ENCODE data around the gene GPRIN1.

GPRIN1 gene

GRCh38 chr5:176609724-176610434 is at the start of gene GPRIN1:
TSS of gene GPRIN1 (minus strand) at chr5:176610156. CDS start at chr5:176599834, 10,322 bp downstream.
- peak; percentile 31 for DNase-seq

DNA sequence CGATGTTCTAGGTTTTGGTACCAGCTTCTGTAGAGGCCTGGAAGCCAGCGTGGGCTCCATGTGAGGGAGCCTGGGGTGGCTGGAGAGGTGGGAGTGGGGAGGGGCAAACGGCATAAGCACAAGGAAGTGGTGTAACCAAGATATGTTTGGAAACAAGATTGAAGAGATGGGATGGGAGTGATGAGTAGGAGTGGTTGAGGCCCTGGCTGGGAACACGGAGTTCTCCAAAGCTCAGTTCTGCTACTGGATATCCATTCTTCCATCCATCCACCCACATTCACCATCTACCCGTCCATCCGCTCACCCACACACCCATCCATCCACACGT is 49.5 kb upstream of the GPRIN1 start:
- no peak for DNase-seq

GRCh38 chr5:176658817-176659511 is 49.0 kb upstream of the GPRIN1 start:
- no peak for DNase-seq

DNA sequence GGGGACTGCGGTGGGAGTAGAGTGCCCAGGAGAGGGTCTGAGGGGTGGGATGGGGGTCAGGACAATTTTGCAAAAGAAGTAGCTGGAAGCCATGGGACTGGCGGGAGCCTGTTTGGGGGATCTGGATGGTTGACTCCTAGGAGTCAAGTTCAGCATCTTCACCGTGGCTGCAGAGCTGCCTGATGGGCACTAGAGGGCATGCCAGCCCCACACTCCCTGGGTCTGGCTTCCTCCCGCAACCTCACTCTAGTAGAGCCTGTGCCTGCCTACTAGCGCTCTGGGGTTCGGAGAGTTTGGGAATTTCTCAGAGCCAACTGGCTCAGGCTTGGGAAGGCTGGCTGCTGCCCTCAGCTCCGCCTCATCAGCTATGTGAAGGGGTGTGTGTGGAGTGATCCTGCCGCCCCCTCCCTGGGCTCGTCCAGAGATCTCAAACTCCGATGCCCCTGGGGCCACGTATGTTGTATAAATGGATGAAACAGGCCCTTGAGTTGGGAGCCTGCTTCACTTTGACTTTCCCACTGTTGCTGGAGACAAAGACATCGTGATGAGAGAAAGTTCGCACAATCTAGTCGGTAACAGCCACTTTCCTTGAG is 48.1 kb upstream of the GPRIN1 start:
- peak; percentile 73 for DNase-seq

- DNase-seq, result no peak
Measured at GRCh38 chr5:176656467-176656990, 46.6 kb upstream of the GPRIN1 start.

DNA sequence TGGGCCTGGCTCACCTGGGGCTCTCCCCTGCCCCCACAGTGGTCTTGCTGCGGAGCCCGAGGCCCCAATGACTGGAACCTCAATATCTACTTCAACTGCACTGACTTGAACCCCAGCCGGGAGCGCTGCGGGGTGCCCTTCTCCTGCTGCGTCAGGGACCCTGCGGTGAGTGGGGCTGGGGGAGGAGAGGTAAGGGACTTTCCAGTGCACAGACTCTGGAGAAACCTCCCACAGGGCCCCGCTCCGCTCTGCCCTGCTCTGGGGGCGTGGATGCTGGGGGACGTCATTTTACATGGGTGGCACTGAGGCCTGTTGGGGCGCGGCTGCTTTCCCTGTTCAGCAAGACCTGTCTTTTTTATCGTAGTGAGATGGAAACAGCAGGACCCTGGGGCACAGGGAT is 44.9 kb upstream of the GPRIN1 start:
- no peak for DNase-seq

DNA sequence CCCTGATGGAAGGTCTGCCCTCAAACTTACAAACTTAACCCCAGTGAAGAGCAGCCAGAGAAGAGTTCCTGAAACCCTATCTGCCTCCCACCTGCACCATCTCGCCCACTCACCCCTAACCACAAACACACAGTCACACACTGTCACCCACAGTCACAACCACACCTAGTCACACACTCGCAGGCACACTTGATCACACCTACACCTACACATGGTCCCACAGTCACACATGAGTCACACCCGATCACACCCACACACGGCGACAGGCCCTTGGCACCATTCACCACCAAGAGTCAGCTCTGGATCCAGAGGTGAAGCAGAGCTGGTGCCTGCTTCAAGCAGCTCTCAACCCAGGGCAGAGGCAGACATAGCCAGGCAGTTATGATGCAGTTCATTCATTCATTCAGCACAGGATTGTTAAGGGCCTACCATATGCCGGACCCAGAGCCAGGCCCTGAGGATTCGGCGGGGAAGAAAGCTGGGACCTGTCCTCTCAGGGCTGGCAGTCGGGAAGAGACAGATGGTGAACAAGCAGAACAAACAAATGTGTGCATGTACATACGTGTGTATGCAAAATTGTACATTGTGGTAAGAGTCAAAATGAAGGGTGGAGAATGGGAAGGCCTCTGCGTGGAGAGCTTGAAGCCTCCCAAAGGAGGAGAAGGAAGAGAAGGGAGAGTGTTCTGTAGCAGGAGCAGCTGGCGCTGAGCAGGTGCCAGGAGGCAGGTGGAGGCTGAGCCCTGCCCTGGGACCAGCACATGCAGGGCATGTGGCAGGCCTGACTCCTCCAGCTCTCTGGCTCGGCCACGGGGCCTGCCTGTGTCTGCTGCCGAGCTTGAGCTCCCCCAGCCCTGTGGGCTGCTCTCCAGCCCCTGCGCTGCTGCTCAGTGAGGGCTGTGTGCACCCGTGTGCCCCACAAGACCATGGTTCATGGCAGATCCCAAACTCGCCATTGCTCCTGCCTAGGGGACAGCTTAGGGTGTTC is 43.7 kb upstream of the GPRIN1 start:
- DNase-seq, result no peak

GRCh38 chr5:176652136-176652535 is 42.2 kb upstream of the GPRIN1 start:
- DNase-seq, result no peak

- no peak for DNase-seq
Measured at GRCh38 chr5:176651472-176651980, 41.6 kb upstream of the GPRIN1 start.

DNA sequence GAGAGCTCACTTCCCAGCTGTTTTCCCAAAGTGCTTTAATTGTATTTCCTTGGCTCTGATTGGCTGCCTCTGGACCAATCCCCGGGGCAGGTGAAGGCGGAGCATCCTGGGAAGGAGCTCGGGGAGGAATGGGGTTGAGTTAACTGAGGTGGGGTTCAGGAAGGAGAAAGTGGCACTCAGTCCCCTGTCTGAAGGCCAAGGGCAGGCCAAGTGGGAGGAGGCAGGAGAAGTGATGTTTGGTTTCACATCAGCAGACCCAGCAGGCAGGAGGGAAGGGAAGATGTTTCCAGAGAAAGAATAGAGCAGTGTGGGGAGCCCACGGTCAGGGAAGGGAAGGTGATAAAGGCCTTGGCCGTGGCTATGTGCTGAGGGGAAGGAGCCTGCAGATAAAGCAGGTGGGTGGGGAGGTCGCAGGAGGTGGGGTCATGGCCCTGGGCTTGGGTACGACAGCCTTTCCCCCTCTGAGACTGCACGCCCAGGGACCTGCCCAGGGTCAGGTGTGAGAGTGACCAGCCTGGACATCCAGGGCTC is 40.5 kb upstream of the GPRIN1 start:
- DNase-seq, result no peak

- no peak for DNase-seq
Measured at GRCh38 chr5:176648474-176649194, 38.7 kb upstream of the GPRIN1 start.

DNA sequence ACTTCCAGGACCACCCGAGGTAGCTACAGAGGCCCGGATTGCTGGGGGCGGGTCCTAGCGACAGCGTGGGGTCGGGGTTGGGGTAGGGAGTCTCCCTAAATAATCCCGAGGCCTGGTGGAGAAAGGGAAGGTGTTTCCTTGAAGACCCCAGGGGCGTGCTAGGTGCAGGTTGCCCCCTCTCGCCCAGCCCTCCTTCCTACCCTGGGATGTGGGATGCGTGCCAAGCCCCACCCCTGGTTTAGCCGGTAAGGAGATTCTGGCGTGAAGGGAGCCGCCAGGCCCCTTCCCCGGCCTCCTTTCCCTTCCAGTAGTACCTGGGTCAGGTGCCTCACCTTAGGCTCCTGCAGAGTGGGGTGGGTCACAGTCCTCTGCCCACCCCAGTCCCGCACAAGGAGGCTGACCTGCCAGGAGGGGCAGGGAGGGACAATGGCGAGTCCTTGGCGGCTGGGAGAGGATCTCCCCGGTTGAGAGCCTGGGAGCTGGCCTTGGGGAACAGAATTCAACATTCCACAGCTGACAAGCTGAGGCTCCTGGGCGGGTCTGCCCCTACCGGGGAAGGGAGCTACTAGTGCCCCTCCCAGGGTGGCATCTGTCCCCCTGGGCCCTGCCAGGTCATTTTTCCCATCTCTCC is 38.0 kb upstream of the GPRIN1 start:
- no peak for DNase-seq

- peak; percentile 99 for DNase-seq
Measured at GRCh38 chr5:176647030-176647842, 37.3 kb upstream of the GPRIN1 start, which contains the start of gene TSPAN17. TSS of gene TSPAN17 (plus strand) at chr5:176647484. CDS start at chr5:176647616, 132 bp downstream.

DNA sequence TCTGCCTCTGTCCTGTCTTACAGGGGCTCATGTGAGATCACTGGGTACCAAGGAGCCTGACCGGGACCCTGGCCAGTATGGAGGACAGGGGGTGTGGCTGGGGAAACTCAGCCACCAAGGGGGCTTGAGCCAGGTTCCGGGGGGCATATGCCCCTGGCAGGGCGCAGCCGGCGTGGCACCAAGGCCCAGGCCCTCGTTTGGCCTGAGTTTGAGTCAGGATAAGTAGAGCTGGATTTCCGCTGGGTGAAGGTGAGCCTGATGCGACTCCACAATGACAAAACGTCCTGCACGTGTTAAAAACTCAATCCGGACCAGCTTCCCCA is 36.7 kb upstream of the GPRIN1 start:
- no peak for DNase-seq

DNA sequence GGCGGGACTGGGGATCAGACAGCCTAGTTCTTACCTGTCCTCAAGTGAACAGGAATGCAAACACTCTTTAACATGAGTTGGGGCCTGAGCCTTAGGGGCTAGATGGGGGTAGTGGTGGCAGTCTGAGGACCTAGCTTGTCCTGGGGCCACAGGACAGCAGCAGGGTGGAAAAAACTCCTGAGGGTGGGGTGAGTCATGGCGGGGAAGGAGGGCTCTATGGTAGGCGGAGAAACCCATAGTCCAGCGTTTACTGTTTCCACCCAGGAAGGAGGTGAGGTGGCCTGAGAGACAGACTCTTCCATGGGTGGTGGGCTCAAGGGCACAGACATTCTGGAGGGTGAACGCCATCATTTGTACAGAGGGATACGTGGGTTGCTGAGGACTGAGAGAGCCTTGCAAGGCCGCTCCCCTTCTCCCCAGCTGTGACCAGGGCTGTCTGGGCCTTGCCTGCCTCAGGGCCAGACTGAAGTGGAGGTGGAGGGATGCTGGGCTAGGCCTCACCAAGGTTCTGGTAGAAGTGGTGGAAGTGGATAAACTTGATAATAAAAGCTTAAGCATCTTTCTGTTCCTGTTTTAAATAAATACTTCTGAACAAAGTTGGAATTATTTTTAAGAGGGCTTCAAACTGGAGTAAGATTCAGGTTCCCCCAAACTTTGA is 36.2 kb upstream of the GPRIN1 start:
- no peak for DNase-seq

DNA sequence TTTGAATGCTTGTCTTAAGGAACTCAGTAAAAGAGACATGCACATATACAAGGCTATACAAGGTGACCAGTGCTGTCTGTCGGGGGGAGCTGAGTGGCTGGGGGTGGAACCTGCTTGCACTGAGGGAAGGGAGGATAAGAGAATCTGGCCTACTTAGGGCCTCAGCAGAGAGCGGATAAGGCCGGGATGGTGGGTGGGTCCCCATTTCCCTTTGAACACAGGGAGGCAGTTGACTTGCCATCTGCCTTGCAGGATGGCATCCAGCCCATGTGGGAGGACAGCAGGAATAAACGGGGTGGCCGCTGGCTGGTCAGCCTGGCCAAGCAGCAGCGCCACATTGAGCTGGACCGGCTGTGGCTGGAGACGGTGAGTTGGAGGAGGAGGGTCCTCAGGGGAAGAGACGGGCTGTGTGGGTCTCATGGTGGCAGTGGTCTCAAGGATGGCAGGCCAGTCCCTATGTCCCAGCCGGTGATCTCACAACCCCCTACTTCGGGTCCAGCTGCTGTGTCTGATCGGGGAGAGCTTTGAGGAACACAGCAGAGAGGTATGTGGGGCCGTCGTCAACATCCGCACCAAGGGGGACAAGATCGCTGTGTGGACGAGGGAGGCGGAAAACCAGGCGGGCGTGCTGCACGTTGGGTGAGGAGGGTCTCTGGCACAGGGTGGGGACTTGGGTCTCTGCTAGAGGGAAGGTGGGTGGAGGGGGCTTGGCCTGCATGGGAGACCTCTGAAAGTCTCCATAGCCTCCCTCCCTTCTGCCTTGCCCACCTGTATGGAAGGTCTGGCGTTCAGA is 35.1 kb upstream of the GPRIN1 start:
- no peak for DNase-seq

DNA sequence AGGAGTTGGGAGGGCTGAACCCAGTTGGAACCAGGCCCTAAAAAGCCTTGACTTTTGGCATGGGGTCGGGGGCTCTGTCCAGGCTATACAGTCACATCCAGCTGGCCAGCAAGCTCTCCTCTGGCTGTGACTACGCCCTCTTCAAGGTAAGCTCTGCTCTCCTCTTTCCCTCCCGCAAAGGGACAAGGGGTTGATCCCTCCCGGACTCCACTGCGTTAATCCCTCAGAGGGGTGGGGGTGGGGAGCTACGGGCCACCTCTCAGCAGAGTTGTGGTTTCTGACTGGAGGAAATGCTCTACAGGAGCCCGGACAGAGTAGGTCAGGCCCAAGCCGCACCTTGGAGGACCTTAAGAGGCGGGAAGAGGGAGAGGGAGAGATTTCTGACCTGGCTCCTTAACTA is 34.3 kb upstream of the GPRIN1 start:
- no peak for DNase-seq

GRCh38 chr5:176643491-176644219 is 33.7 kb upstream of the GPRIN1 start:
- no peak for DNase-seq

All from HCEC 1CT (cell line).